Parietal lobe (tissue), 1 donor: ENCODE results near the gene COL13A1. TPM values are rescaled to one million over a fixed set of nuclear protein-coding genes. Genes with fewer than 3 reads are reported as not detected.

Experiments
- total RNA-seq: library from RNA; depleted of rRNA; stranded (reverse); fragments of >200 nt; gene quantifications from one replicate; pipeline ENCODE4 v1.2.3, GENCODE V29; 2014

The COL13A1 gene
- total RNA-seq: 5.0 TPM

GRCh38 chr10:69801434-69802315 lies at the start of gene COL13A1:
TSS of gene COL13A1 (plus strand) at chr10:69801906. CDS start at chr10:69802424, 518 bp downstream.

Other genes with a start within 250 kb of the COL13A1 start
- not detected for gene NEUROG3, start 228.5 kb upstream of the COL13A1 start, total RNA-seq
- 8.1 TPM for gene FAM241B, start 171.7 kb upstream of the COL13A1 start, total RNA-seq